GM12878 (cell line): ENCODE data around the gene ZNF148. TPM values are rescaled to one million over a fixed set of nuclear protein-coding genes. Genes with fewer than 3 reads are reported as not detected.
A peak's percentile ranks its signal among the peaks of the same experiment; 100 is the strongest.

Experiments used
- ATAC-seq: fragments of 200-7000 bp; cut with Tn5 transposase; 3 replicates; pipeline ENCODE4 v1.9.1; 2020; ENCODE audit warnings: mild to moderate bottlenecking, moderate library complexity
- BruUV-seq: library from RNA; stranded (reverse); fragments of 400-500 nt; replicated peaks from 2 replicates; lab custom pipeline; 2021; lab: Mats Ljungman, UMichigan
- CTCF ChIA-PET: fragments of 300-600 bp; sonication (Branson Sonifier 250); formaldehyde crosslinking; extraction: SDS; loops from one replicate; lab custom pipeline; 2021; ENCODE audit warnings: inconsistent platforms; lab: Yijun Ruan, JAX
- POLR2A ChIA-PET: fragments of 350-600 bp; formaldehyde crosslinking; extraction: SDS; loops from one replicate; lab custom pipeline; 2021; ENCODE audit warnings: inconsistent platforms; lab: Charles Lee
- RAD21 ChIA-PET: fragments of 300-600 bp; sonication (Branson Sonifier 250); formaldehyde crosslinking; loops from one replicate; lab custom pipeline; 2023; ENCODE audit warnings: antibody characterized with exemption; ENCODE audit not compliant: unreplicated experiment; lab: Charles Lee
- SMC1A ChIA-PET: fragments of 300-600 bp; sonication (Branson Sonifier 250); formaldehyde crosslinking; loops from one replicate; lab custom pipeline; 2023; ENCODE audit not compliant: unreplicated experiment, uncharacterized antibody; lab: Charles Lee
- DNase-seq: peaks from one replicate; pipeline ENCODE4 v3.0.0-alpha.2; 2011; ENCODE audit warnings: low read depth, low spot score
- FAIRE-seq: peaks from 3 replicates; lab custom pipeline; 2011; peaks lifted over from hg19 to GRCh38; lab: Jason Lieb, UNC
- H2AFZ ChIP-seq: 2 replicates; pipeline ENCODE4 v1.6.0; 2011; ENCODE audit warnings: low read depth, low read length, control low read depth; ENCODE audit not compliant: control insufficient read depth
- H3K27ac ChIP-seq: 2 replicates; pipeline ENCODE4 v1.5.1; 2011; ENCODE audit warnings: control low read depth; ENCODE audit not compliant: control insufficient read depth, insufficient read depth
- H3K27me3 ChIP-seq, 2 experiments: replicated peaks in 1 of 2; 2 replicates each; pipeline versions ENCODE4 v1.6.0 to v1.6.1; 2011; ENCODE audit warnings: low read length in 1 of 2; ENCODE audit not compliant: control insufficient read depth in 2 of 2, insufficient read depth in 2 of 2
- H3K36me3 ChIP-seq, 2 experiments: 2 replicates each; pipeline ENCODE4 v1.5.1; 2011; ENCODE audit warnings: low read length in 1 of 2; ENCODE audit not compliant: control insufficient read depth in 2 of 2, insufficient read depth in 2 of 2
- H3K4me1 ChIP-seq: 2 replicates; pipeline ENCODE4 v1.6.1; 2011; ENCODE audit warnings: mild to moderate bottlenecking, low read length, moderate library complexity, mixed read lengths; ENCODE audit not compliant: control insufficient read depth, insufficient read depth
- H3K4me2 ChIP-seq: 2 replicates; pipeline ENCODE4 v1.6.0; 2011; ENCODE audit warnings: control low read depth; ENCODE audit not compliant: control insufficient read depth, insufficient read depth
- H3K4me3 ChIP-seq: fragments of 200-600 bp; sonication (generic); 2 replicates; pipeline ENCODE4 v1.5.1; 2016
- H3K79me2 ChIP-seq: 2 replicates; pipeline ENCODE4 v1.6.0; 2011; ENCODE audit warnings: low read length; ENCODE audit not compliant: control insufficient read depth, insufficient read depth
- H3K9ac ChIP-seq: 2 replicates; pipeline ENCODE4 v1.8.0; 2011; ENCODE audit warnings: low read length, control low read depth, mixed read lengths; ENCODE audit not compliant: control insufficient read depth, insufficient read depth
- H3K9me3 ChIP-seq: replicated peaks from 3 replicates; pipeline ENCODE4 v1.5.1; 2011; ENCODE audit warnings: mild to moderate bottlenecking, low read length; ENCODE audit not compliant: control insufficient read depth, insufficient read depth
- H4K20me1 ChIP-seq: 2 replicates; pipeline ENCODE4 v1.6.0; 2011; ENCODE audit not compliant: control insufficient read depth, insufficient read depth
- TCF3 ChIP-seq: IDR thresholded peaks from 2 replicates; pipeline ENCODE4 v1.6.1; 2012; ENCODE audit warnings: low read depth, mild to moderate bottlenecking, low read length, borderline replicate concordance; ENCODE audit not compliant: insufficient read depth
- WGBS: methylation state at CpG from one replicate; pipeline ENCODE4 v1.1.6; 2016; ENCODE audit warnings: low lambda C conversion rate; ENCODE audit not compliant: insufficient replicate concordance, insufficient coverage; ENCODE audit errors: missing lambda C conversion rate; 5-methylcytosine and 5-hydroxymethylcytosine counted together
- in situ Hi-C: fragments of 300-500 bp; cut with MboI; formaldehyde crosslinking; loops from 9 replicates; pipeline ENCODE4 v1.14.3; 2018; ENCODE audit warnings: mixed read lengths
- intact Hi-C: fragments of 100-400 bp; cut with micrococcal nuclease; formaldehyde crosslinking; loops from one replicate; pipeline ENCODE4 v1.14.2; 2022; ENCODE audit not compliant: unreplicated experiment
- polyA plus RNA-seq, 11 experiments: library from polyadenylated mRNA; depleted of rRNA in 4 of 11; unstranded in 6 of 11; stranded (reverse) in 5 of 11; fragments of >200 nt; fragmentation: Nextera tagmentation in 4 of 11; fragmentation: Illumina TruSeq in 1 of 11; extraction: Ambion mirVana in 4 of 11; extraction: Trizol in 1 of 11; gene quantifications; 1 replicate in 1 of 11; 2 replicates in 10 of 11; pipeline versions ENCODE4 v1.2.1 to v1.2.3, GENCODE V29; 2011 to 2016; ENCODE audit warnings: inconsistent platforms in 2 of 11, missing spikeins in 2 of 11, low read depth in 1 of 11
- total RNA-seq, 4 experiments: library from RNA; depleted of rRNA in 3 of 4; stranded (reverse); fragments of >200 nt in 3 of 4; fragmentation: Illumina TruSeq in 1 of 4; extraction: Trizol in 1 of 4; gene quantifications; 2 replicates each; pipeline versions ENCODE4 v1.2.1 to v1.2.3, GENCODE V29; 2013 to 2021
- TF ChIP-seq, protein P1 (sequence below): fragments of 450-650 bp; formaldehyde crosslinking; IDR thresholded peaks from 2 replicates; pipeline ENCODE4 v1.4.0; 2020; ENCODE audit warnings: mild to moderate bottlenecking, moderate library complexity

The ZNF148 gene
- total and polyA plus RNA-seq, 10 of the 15 experiments (the other 5 are each of a cell fraction or from before 2014, with no cell fraction given), result 8.6 to 40.4 (median 26.7) TPM

DNA sequence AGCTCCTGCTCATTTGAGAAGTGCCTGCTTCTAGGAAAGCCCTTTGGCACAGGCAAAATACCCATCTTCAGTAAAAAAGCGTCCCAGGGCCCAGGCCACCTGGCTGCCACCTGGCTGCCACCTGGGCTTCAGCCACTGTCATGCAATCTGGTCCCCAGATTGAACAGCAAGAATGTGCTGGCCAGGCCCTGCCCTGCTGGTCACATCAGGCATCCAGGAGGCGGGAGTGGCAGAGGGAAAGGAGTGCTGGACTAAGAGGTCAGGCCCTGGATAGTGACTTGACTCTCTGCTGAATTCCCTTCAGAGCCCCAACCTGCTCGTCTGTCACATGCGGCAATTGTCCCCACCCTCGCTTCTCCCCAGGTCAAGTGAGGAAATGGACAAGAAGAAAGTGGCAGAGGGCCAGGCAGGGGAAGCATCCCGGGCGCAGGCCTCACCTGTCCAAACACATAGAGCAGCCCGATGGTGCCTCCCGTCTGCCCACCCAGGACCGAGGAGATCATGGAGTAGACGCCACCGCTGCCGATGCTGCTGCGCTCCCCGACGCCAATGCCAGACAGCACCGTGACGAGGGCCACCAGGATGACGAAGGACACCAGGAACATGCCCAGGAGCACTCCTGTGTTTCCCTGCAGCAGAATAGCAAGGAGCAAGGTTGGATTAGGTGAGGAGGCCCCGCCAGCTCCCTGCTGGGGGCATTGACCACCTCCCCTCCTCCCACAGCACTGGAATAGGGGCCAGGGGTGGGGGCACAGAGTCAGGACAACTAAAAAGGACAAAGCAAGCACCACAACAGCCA, 188.1 kb downstream of the ZNF148 start:
- H3K9me3 ChIP-seq, result no peaks in the 10 kb centered on the region; the same call in 2 of the 3 replicates
- H3K27ac ChIP-seq, result peak overlapping the region; percentile 39
- TF ChIP-seq, protein P1, sequence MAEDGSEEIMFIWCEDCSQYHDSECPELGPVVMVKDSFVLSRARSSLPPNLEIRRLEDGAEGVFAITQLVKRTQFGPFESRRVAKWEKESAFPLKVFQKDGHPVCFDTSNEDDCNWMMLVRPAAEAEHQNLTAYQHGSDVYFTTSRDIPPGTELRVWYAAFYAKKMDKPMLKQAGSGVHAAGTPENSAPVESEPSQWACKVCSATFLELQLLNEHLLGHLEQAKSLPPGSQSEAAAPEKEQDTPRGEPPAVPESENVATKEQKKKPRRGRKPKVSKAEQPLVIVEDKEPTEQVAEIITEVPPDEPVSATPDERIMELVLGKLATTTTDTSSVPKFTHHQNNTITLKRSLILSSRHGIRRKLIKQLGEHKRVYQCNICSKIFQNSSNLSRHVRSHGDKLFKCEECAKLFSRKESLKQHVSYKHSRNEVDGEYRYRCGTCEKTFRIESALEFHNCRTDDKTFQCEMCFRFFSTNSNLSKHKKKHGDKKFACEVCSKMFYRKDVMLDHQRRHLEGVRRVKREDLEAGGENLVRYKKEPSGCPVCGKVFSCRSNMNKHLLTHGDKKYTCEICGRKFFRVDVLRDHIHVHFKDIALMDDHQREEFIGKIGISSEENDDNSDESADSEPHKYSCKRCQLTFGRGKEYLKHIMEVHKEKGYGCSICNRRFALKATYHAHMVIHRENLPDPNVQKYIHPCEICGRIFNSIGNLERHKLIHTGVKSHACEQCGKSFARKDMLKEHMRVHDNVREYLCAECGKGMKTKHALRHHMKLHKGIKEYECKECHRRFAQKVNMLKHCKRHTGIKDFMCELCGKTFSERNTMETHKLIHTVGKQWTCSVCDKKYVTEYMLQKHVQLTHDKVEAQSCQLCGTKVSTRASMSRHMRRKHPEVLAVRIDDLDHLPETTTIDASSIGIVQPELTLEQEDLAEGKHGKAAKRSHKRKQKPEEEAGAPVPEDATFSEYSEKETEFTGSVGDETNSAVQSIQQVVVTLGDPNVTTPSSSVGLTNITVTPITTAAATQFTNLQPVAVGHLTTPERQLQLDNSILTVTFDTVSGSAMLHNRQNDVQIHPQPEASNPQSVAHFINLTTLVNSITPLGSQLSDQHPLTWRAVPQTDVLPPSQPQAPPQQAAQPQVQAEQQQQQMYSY (CRISPR knock-in tag), result no peak
- TF ChIP-seq TCF3, result peak; percentile 62; the same call in 1 of the 2 replicates
- no peaks in the 10 kb centered on the region for H4K20me1 ChIP-seq
- ChIA-PET POLR2A (interaction anchor here (1.9 kb wide), 2 partner anchors 7 to 11 kb away, joined by 5 to 6 read pairs; no protein-coding TSS in a partner anchor), CTCF (interaction anchor here (0.6 kb wide), 2 partner anchors 186 to 492 kb away, joined by 3 to 4 read pairs; no protein-coding TSS in a partner anchor), SMC1A (interaction anchor here (0.9 to 1.4 kb wide), 5 partner anchors 9 to 39 kb away, joined by 3 to 5 read pairs (median 3); no protein-coding TSS in a partner anchor), RAD21 (interaction anchor here (1.3 to 1.7 kb wide), 2 partner anchors 8 to 252 kb away, joined by 3 read pairs; partner anchors contain the start of gene MUC13)
- no peaks in the 10 kb centered on the region for H3K36me3 ChIP-seq
- intact Hi-C loops (no loop called here), in situ Hi-C loops (no loop called here)
- DNase-seq, result no peak
- WGBS, result 94% methylated on average over 20 of the region's 20 CpGs
- peak overlapping the region; percentile 1; the same call in 1 of the 2 replicates for H2AFZ ChIP-seq
- no TSS peak for BruUV-seq
- H3K4me1 ChIP-seq, result peaks cover 29% of the 10 kb centered on the region
- H3K4me2 ChIP-seq, result peak overlapping the region; percentile 65; the same call in 1 of the 2 replicates
- peak overlapping the region; percentile 39; the same call in 1 of the 2 replicates for H3K9ac ChIP-seq
- peak; percentile 17 for ATAC-seq
- no peaks in the 10 kb centered on the region for H3K79me2 ChIP-seq
- no peak for FAIRE-seq
- no peak overlapping the region for H3K4me3 ChIP-seq
- H3K27me3 ChIP-seq, result no peaks in the 10 kb centered on the region
